Inflammatory macrophage treated with lipopolysaccharide for 4 hours (primary cell): ENCODE measurements around the gene LIN28B.
"Not testable (repeated sequence)": the region's sequence is repeated elsewhere in the genome, so short reads cannot be mapped to it uniquely, and the experiment has no call there.

Experiments used
- DNase-seq: peaks from one replicate; pipeline ENCODE4 v3.0.0-alpha.2; 2020

The LIN28B gene

GRCh38 chr6:104956731-104957294 lies at the start of gene LIN28B:
TSS of gene LIN28B (plus strand) at chr6:104957107. CDS start at chr6:104957251, 144 bp downstream.
- no peak for DNase-seq

- DNase-seq = no peak
These were observed 48.6 kb upstream of the LIN28B start for GRCh38 chr6:104908031-104908887.

DNA sequence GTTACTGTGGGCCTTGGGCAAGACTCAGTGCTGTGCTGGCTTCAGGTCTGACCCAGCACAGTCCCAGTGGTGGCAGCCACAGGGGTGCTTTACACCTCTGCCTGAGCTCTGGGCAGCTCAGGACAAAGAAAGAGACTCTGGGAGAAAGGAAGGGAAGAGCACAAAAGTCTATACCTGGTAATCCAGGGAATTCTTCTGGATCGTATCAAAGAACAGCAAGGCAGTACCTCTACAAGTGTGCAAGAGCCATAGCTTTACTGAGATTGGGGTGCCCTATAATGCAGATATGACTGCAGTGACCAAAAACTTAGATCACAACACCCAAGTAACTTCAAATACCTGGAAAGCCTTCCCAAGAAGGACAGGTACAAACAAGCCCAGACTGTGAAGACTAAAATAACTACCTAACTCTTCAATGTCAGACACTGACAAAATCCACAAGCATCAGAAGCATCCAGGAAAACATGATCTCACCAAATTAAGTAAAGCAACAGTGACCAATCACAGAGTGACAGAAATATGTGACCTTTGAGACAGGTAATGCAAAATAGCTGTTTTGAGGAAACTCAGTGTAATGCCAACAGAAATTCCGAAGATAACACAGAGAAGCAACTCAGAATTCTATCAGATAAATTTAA lies 47.9 kb upstream of the LIN28B start:
- no peak for DNase-seq

- no peak for DNase-seq
These were observed 35.0 kb upstream of the LIN28B start for GRCh38 chr6:104921896-104922295.

GRCh38 chr6:104928141-104928540 lies 28.8 kb upstream of the LIN28B start:
- DNase-seq = no peak

- no peak for DNase-seq
These were observed 27.6 kb upstream of the LIN28B start for GRCh38 chr6:104929353-104929752.

DNA sequence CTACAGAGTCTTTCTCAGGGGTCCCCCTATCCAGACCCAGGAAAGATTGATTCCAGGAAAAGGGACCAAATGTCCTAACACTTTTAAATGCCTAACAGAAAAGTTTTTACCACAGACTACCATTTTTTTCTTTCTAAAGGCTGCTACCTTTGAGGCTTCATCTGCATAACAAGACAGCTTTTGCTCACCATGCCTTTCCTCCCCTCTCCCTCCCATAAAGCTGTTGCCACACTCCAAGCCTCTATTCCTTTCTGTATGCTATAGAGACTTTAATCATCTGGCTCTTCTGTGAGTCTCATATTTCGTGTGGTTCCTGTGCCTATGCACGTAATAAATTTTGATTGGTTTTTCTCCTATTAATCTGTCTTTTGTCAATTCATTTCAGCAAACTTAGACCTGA lies 26.0 kb upstream of the LIN28B start:
- DNase-seq = no peak

GRCh38 chr6:104936766-104937535 lies 20.0 kb upstream of the LIN28B start:
- no peak for DNase-seq

- DNase-seq = no peak
These were observed 16.5 kb upstream of the LIN28B start for GRCh38 chr6:104940238-104940892.

DNA sequence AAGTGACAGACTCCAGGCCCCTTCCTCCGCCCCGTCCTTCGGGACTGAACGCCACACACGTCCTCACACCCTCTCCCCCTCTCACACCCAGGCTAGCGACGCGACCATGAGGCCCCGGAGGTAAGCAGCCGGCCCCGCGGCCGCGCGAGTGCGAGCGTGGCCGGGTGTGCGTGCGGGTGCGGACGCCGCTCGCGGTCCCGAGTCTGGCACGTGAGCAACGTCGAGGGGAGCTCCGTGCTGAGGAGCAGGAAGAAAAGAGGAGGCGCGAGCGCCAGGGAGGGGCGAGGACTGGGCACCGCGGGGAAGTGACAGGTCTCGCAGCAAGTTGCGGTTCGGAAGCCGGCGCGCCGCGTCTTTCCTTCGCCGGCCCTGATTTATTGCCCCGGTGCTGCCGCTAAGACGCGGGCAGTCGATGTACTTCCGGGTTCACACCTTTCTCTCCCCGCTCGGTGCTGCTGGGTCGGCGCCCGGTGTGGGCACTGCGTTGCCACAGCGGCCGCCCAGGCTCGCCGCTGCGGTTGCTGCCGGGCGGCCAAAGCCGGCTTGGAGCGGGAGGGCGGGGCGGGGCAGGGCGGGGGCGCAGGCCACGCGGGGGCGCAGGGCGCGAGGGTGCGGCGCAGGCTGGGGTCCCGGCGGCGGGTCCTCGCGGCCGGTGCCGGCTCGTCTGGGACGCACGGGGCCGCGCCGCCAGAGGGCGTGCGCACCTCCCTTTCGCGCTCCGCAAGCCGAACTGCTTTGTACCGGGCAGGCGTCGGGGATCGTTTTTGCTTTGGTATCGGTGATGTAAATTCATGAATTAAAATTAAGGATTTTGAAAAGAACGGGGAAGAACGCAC lies 15.8 kb upstream of the LIN28B start:
- peak; percentile 35 for DNase-seq

DNA sequence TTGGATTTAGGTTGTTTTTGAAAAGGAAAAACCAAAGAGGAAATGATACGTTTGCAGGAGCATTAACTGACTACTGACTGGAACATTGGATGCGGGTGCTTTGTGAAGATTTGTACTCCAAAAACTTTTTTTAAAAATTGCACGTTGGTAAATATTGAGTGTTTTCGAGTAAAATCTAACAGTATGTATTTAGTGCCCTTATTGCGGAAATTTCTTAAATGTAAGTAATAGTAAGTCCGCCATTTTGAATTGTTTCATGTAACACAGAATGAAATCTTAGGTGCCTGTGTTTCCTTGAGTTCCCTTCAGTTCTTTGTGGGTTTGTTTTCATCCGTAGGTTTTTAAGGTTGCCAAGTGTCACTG lies 15.2 kb upstream of the LIN28B start:
- no peak for DNase-seq

DNA sequence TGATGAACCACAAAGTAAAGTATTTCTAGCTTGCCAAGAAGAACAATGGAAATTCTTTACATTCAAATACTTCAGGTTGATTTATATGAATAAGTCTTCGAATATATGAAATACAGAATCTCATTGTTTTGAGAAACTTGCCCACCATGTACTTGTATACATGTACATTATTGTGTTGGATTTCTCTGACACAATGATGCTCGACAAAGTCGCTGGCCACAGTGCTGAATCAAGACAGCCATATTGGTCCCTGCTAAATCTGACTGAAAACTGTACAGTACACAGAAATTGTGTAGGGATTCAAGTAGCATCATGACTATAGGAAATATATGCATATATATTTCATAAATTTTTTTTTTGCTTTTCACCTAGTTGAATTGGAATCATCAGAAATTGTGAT lies 13.1 kb upstream of the LIN28B start:
- no peak for DNase-seq

DNA sequence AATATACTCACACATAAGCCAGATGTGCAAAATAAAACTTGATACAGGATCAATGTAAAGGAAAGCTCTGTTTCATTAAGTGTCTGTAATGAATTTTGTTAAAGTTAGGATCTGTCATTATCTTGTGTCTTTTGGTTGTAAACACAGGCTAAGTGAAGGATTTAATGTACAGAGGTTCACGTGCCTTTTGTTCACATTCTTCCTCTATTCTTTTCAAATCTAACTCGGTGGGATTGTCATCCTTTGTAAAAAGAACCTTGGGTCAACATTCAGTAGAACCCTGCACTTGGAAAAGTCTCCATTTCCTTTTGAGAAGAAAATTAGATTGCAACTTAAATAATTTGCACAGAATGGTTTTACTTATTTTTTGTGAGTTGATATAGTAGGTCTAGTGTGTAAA lies 7.7 kb upstream of the LIN28B start:
- DNase-seq = no peak

DNA sequence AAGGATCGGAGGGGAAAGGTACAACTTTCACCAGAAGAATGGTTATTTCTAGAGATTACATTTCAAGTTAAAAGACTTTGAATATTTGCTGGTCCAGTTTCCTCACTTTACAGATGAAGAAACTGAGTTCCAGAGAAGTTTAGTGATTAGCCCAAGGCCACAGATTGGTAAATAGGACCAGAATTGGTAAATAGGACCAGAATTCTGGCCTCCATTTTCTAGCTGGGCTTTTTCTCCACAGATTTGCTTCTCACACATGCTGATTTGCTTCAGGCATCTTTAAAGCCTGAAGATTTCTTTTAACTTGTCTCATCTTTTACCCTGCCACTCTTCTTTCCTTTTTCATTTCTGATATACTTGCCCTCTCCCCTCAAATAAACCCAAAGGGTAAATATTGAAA lies 5.2 kb upstream of the LIN28B start:
- no peak for DNase-seq

GRCh38 chr6:104952911-104953399 lies 4.0 kb upstream of the LIN28B start:
- DNase-seq = no peak

- DNase-seq = not testable (repeated sequence)
These were observed 3.3 kb upstream of the LIN28B start for GRCh38 chr6:104953400-104954189.

DNA sequence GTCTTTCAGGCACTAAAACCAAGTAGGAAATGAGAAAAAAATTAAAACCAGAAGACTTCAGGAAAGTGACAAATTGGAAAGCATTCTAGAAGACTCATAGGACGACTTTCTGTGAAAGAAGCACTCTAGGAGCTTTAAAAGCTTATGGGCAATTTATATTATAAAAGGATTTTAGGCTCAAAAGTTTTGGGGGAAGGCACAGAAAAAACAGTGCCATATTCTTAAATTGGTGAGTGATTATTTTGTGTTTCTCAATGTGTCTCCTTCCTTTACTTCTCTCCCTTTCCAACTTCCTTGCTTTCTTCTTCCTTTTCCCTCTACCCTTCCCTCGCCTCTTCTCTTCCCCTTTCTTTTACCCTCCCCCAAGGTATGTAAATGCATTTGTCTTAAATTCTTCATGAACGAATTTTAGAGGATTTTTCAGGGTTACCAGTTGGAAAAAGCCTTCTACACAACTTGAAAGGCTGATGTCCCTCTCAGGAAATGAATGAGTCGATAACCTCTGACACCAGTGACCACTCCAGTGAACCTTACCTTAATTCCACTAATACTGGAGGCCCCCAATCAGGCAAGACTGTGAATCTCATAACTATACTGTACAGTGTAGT lies 2.6 kb upstream of the LIN28B start:
- no peak for DNase-seq

- DNase-seq = no peak
These were observed 1.4 kb upstream of the LIN28B start for GRCh38 chr6:104955491-104955890.

GRCh38 chr6:104955927-104956730 lies 778 bp upstream of the LIN28B start:
- DNase-seq = no peak
